Ectodermal cell (in vitro differentiated cells): Measurements from ENCODE around the gene BANF1.
"Not testable (repeated sequence)": the region's sequence is repeated elsewhere in the genome, so short reads cannot be mapped to it uniquely, and the experiment has no call there.

Source experiments
- H3K27ac ChIP-seq: 2 replicates; pipeline ENCODE4 v1.7.0; 2013; ENCODE audit warnings: mild to moderate bottlenecking, low read depth, low read length; ENCODE audit not compliant: insufficient read depth, poor library complexity, severe bottlenecking
- H3K27me3 ChIP-seq: 2 replicates; pipeline ENCODE4 v1.7.0; 2013; ENCODE audit warnings: mild to moderate bottlenecking, low read length; ENCODE audit not compliant: insufficient read depth, control insufficient read depth, poor library complexity, severe bottlenecking
- H3K36me3 ChIP-seq: one replicate; pipeline ENCODE4 v1.7.0; 2013; ENCODE audit warnings: low read length; ENCODE audit not compliant: control insufficient read depth, insufficient read depth
- H3K4me1 ChIP-seq: one replicate; pipeline ENCODE4 v1.7.0; 2013; ENCODE audit warnings: low read length; ENCODE audit not compliant: control insufficient read depth, insufficient read depth
- H3K4me3 ChIP-seq: 2 replicates; pipeline ENCODE4 v1.7.0; 2013; ENCODE audit warnings: low read depth, low read length, control low read depth; ENCODE audit not compliant: insufficient read depth
- H3K9me3 ChIP-seq: 2 replicates; pipeline ENCODE4 v1.7.0; 2013; ENCODE audit warnings: mild to moderate bottlenecking, low read length, moderate library complexity; ENCODE audit not compliant: control insufficient read depth
- WGBS, 2 experiments: methylation state at CpG; one replicate each; pipeline ENCODE4 v1.1.7; 2013; ENCODE audit warnings: missing lambda C conversion rate in 2 of 2; 5-methylcytosine and 5-hydroxymethylcytosine counted together

Gene BANF1

DNA sequence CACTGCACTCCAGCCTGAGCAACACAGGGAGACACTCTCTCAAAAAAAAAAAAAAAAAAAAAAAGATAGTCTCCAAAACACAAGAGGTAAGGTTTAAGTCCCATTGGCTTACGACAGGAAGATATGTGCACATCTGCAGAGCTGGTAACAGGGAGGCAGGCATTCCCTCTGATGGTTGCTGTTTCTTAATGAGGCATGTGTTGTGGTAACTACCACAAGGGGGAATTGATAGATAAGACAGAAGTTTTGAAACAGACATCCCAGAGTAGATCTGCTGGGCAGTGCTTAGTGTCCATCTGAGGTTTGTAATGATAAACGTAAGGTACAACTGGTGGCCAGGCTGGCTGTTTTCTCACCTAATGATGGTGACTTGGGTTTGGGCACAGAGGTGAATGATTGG is 5.0 kb upstream of the BANF1 start:
- WGBS, 2 experiments = 95 to 96% methylated on average over 2 of the region's 2 CpGs
- H3K36me3 ChIP-seq = peaks cover 27% of the 10 kb centered on the region
- H3K27ac ChIP-seq = no peak overlapping the region
- H3K9me3 ChIP-seq = no peaks in the 10 kb centered on the region
- H3K4me3 ChIP-seq = no peak overlapping the region
- H3K27me3 ChIP-seq = no peaks in the 10 kb centered on the region
- H3K4me1 ChIP-seq = no peaks in the 10 kb centered on the region

GRCh38 chr11:66002648-66003225 is 434 bp downstream of the BANF1 start:
- Histone ChIP-seq H3K36me3 (peaks cover 36% of the 10 kb centered on the region), H3K27ac (peak overlapping the region; percentile 96), H3K27me3 (no peaks in the 10 kb centered on the region), H3K9me3 (no peaks in the 10 kb centered on the region), H3K4me3 (peak overlapping the region; percentile 96), H3K4me1 (peaks cover 7% of the 10 kb centered on the region)
- 1% methylated on average over 40 of the region's 40 CpGs for WGBS, 2 experiments

DNA sequence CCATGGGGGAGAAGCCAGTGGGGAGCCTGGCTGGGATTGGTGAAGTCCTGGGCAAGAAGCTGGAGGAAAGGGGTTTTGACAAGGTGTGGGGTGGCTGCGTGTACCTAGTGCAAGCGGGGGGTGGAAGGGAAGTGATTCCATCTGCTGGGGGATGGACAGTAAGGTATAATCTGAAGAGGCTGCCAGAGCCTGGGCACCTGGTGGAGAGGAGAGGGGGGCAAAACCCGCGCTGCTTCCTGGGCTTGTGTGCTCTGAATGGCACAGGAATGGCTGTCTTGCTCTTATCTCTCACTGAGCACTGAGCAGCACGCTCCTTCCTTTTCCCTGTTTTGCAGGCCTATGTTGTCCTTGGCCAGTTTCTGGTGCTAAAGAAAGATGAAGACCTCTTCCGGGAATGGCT is 988 bp downstream of the BANF1 start:
- H3K27me3 ChIP-seq = no peaks in the 10 kb centered on the region
- H3K4me3 ChIP-seq = peak overlapping the region; percentile 96
- no peaks in the 10 kb centered on the region for H3K9me3 ChIP-seq
- WGBS, 2 experiments = 88 to 91% methylated on average over 6 of the region's 6 CpGs
- peaks cover 7% of the 10 kb centered on the region for H3K4me1 ChIP-seq
- H3K36me3 ChIP-seq = peaks cover 31% of the 10 kb centered on the region
- no peak overlapping the region for H3K27ac ChIP-seq

- no peak overlapping the region for H3K27ac ChIP-seq
- H3K27me3 ChIP-seq = no peaks in the 10 kb centered on the region
- WGBS, 2 experiments = 96 to 97% methylated on average over 4 of the region's 4 CpGs
- H3K4me1 ChIP-seq = peaks cover 7% of the 10 kb centered on the region
- H3K9me3 ChIP-seq = no peaks in the 10 kb centered on the region
- no peak overlapping the region for H3K4me3 ChIP-seq
- H3K36me3 ChIP-seq = peaks cover 23% of the 10 kb centered on the region
These were observed 1.9 kb downstream of the BANF1 start for GRCh38 chr11:66004186-66004585.

GRCh38 chr11:66006134-66006890 is 4.0 kb downstream of the BANF1 start:
- Histone ChIP-seq H3K4me1 (peaks cover 7% of the 10 kb centered on the region), H3K9me3 (no peaks in the 10 kb centered on the region), H3K27me3 (peaks cover 4% of the 10 kb centered on the region), H3K36me3 (peaks cover 16% of the 10 kb centered on the region), H3K4me3 (no peak overlapping the region), H3K27ac (no peak overlapping the region)
- whole genome bisulfite sequencing, 2 experiments = 85 to 86% methylated on average over 13 of the region's 13 CpGs

DNA sequence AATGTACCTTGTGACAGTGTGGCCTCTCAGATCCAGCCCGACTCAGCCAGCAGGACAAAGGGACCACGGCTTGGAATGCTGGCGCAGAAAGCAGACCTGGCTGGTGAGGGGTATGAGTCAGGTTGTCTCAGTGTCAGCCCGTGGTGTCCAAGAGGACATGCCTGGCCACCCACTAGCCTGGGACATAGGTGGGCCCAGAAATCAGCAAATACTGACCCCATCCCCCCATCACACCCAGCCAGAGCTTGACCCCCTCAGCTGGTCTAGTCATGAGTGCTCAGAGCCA is 4.5 kb downstream of the BANF1 start:
- Histone ChIP-seq H3K4me1 (peaks cover 7% of the 10 kb centered on the region), H3K27ac (no peak overlapping the region), H3K36me3 (peaks cover 16% of the 10 kb centered on the region), H3K4me3 (no peak overlapping the region), H3K9me3 (no peaks in the 10 kb centered on the region), H3K27me3 (peaks cover 9% of the 10 kb centered on the region)
- 78 to 81% methylated on average over 4 of the region's 4 CpGs for WGBS, 2 experiments

GRCh38 chr11:66007201-66007634 is 4.9 kb downstream of the BANF1 start:
- WGBS, 2 experiments = 66 to 69% methylated on average over 5 of the region's 5 CpGs
- no peaks in the 10 kb centered on the region for H3K9me3 ChIP-seq
- no peak overlapping the region for H3K27ac ChIP-seq
- H3K4me1 ChIP-seq = peaks cover 7% of the 10 kb centered on the region
- peaks cover 16% of the 10 kb centered on the region for H3K36me3 ChIP-seq
- no peak overlapping the region for H3K4me3 ChIP-seq
- H3K27me3 ChIP-seq = peaks cover 13% of the 10 kb centered on the region

- Histone ChIP-seq H3K27me3 (peaks cover 15% of the 10 kb centered on the region), H3K4me3 (no peak overlapping the region), H3K4me1 (peaks cover 8% of the 10 kb centered on the region), H3K9me3 (no peaks in the 10 kb centered on the region), H3K27ac (no peak overlapping the region), H3K36me3 (peaks cover 16% of the 10 kb centered on the region)
- 90 to 94% methylated on average over 2 of the region's 2 CpGs for WGBS, 2 experiments
These were observed 5.8 kb downstream of the BANF1 start for GRCh38 chr11:66008095-66008467.

- Histone ChIP-seq H3K36me3 (peaks cover 16% of the 10 kb centered on the region), H3K4me3 (no peak overlapping the region), H3K27ac (no peak overlapping the region), H3K4me1 (peaks cover 13% of the 10 kb centered on the region), H3K9me3 (no peaks in the 10 kb centered on the region), H3K27me3 (peaks cover 15% of the 10 kb centered on the region)
- WGBS, 2 experiments = 68 to 72% methylated on average over 10 of the region's 10 CpGs
These were observed 6.3 kb downstream of the BANF1 start for GRCh38 chr11:66008468-66009101.

DNA sequence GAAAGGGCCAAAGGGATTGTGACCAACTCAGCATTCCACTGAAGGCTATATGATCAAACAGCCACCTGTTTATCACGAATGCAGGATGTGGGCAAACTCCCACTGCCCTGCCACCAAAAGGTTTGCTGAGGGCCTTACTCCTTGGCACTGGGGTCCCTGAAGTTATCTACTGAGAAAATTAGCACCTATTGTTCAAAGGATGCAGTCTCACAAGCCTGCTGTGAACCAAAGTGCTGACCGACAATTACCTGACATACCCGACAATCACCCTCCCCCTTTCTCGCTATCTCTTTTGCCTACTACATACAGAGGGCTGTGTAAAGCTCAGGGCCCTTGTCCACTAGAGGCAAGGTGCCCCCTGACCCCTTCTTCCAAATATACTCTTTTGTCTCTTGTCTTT is 7.7 kb downstream of the BANF1 start:
- not testable (repeated sequence) for H3K4me3 ChIP-seq, H3K36me3 ChIP-seq, H3K9me3 ChIP-seq, H3K27ac ChIP-seq
- Histone ChIP-seq H3K4me1 (peaks cover 14% of the 10 kb centered on the region), H3K27me3 (peaks cover 15% of the 10 kb centered on the region)
- WGBS, 2 experiments = 79 to 86% methylated on average over 4 of the region's 4 CpGs
